Loucy (cell line): Measurements from ENCODE around the gene TAS2R40.

Source experiments
- H2AFZ ChIP-seq: fragments of 200-600 bp; sonication (generic); 2 replicates; pipeline ENCODE4 v1.6.0; 2016; ENCODE audit warnings: antibody characterized with exemption, mild to moderate bottlenecking, low read length, moderate library complexity
- H3F3A ChIP-seq: fragments of 200-600 bp; 2 replicates; pipeline ENCODE4 v1.6.0; 2016; ENCODE audit warnings: antibody characterized with exemption, low read depth, mild to moderate bottlenecking
- H3K27me3 ChIP-seq: fragments of 200-600 bp; sonication (generic); 2 replicates; pipeline ENCODE4 v1.6.1; 2014; ENCODE audit warnings: low read length, mild to moderate bottlenecking; ENCODE audit not compliant: insufficient read depth, poor library complexity, severe bottlenecking
- H3K36me3 ChIP-seq: fragments of 200-600 bp; sonication (generic); 2 replicates; pipeline ENCODE4 v1.6.1; 2016; ENCODE audit warnings: low read length; ENCODE audit not compliant: insufficient read depth
- H3K4me1 ChIP-seq: fragments of 200-600 bp; sonication (generic); 2 replicates; pipeline ENCODE4 v1.5.1; 2014; ENCODE audit warnings: low read length, mild to moderate bottlenecking; ENCODE audit not compliant: insufficient read depth, poor library complexity, severe bottlenecking
- H3K4me2 ChIP-seq: fragments of 200-600 bp; sonication (generic); 2 replicates; pipeline ENCODE4 v1.6.0; 2014; ENCODE audit warnings: antibody characterized with exemption, low read length, low read depth, mild to moderate bottlenecking; ENCODE audit not compliant: poor library complexity, severe bottlenecking
- H3K4me3 ChIP-seq: fragments of 200-600 bp; sonication (generic); 2 replicates; pipeline ENCODE4 v1.5.1; 2014; ENCODE audit warnings: low read length, mild to moderate bottlenecking, mixed read lengths; ENCODE audit not compliant: poor library complexity, severe bottlenecking
- H3K79me2 ChIP-seq: fragments of 200-600 bp; sonication (generic); 2 replicates; pipeline ENCODE4 v1.6.1; 2014; ENCODE audit warnings: low read length; ENCODE audit not compliant: insufficient read depth
- H3K9ac ChIP-seq: fragments of 200-600 bp; sonication (generic); 2 replicates; pipeline ENCODE4 v1.6.0; 2014; ENCODE audit warnings: mild to moderate bottlenecking, low read depth, low read length, moderate library complexity; ENCODE audit not compliant: poor library complexity, severe bottlenecking
- H3K9me2 ChIP-seq: fragments of 200-600 bp; sonication (generic); replicated peaks from 2 replicates; pipeline ENCODE4 v1.6.1; 2016; ENCODE audit warnings: low read depth, low read length, mixed read lengths
- H3K9me3 ChIP-seq: fragments of 200-600 bp; sonication (generic); 2 replicates; pipeline ENCODE4 v1.6.1; 2014; ENCODE audit warnings: mild to moderate bottlenecking, antibody characterized with exemption, low read length, low read depth; ENCODE audit not compliant: insufficient read depth
- H4K20me1 ChIP-seq: fragments of 200-600 bp; sonication (generic); 2 replicates; pipeline ENCODE4 v1.6.0; 2014; ENCODE audit warnings: antibody characterized with exemption, low read length, mild to moderate bottlenecking; ENCODE audit not compliant: insufficient read depth, poor library complexity, severe bottlenecking
- EZH2phosphoT487 ChIP-seq: fragments of 200-600 bp; IDR thresholded peaks from 2 replicates; pipeline ENCODE4 v1.6.1; 2018; ENCODE audit warnings: antibody characterized with exemption, mild to moderate bottlenecking, moderate library complexity, borderline replicate concordance
- TF ChIP-seq, protein P1 (sequence below): fragments of 200-600 bp; sonication (generic); conservative IDR thresholded peaks from 2 replicates; pipeline ENCODE4 v1.5.1; 2014; ENCODE audit warnings: mild to moderate bottlenecking, antibody characterized with exemption, low read length

Gene TAS2R40

DNA sequence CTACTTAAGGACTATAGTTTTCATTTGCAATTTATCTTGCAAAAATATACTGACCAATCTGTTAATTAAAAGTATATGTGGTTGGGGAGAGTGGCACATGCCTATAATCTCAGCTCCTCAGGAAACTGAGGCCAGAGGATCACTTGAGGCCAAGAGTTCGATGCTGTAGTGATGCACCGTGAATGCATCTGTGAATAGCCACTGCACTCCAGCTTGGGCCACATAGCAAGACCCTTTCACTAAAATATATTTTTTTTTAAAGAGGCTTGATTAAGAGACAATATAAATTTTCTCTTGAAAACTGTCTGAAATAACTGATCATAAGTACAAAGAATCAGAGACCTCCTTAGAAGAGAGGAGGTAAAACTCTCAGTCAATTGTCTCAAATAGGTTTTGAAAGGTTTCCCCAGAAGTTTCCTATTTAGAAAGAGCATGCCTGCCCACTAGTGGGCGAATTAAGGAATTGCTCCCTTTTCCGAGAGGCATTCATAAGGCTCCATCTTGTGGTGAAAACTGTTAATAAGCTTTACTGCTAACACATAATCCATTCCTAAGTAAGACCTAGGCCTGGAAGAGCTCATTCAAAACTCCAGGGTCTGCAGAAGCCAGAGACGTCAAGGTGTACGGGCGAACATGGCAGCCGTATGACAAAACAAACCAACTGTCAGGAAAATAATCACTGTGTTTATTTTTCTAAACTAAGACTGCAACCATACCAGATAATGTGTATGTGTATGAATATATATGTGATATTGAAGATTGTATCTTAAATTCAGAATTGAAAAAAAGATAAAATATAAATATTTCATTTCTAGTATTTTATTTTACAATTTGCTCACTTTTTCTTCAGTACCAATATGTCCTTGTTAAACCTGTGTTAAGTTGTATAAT is 6.8 kb upstream of the TAS2R40 start:
- Histone ChIP-seq H3K36me3 (no peaks in the 10 kb centered on the region), H2AFZ (no peak overlapping the region), H4K20me1 (no peaks in the 10 kb centered on the region), H3K9me3 (peaks cover 7% of the 10 kb centered on the region; the same call in 1 of the 2 replicates), H3K9me2 (no peaks in the 10 kb centered on the region), H3F3A (no peaks in the 10 kb centered on the region), H3K4me1 (peaks cover 5% of the 10 kb centered on the region), H3K27me3 (no peaks in the 10 kb centered on the region), H3K79me2 (no peaks in the 10 kb centered on the region), H3K4me3 (no peak overlapping the region), H3K9ac (no peak overlapping the region), H3K4me2 (no peak overlapping the region)
- TF ChIP-seq, protein P1, sequence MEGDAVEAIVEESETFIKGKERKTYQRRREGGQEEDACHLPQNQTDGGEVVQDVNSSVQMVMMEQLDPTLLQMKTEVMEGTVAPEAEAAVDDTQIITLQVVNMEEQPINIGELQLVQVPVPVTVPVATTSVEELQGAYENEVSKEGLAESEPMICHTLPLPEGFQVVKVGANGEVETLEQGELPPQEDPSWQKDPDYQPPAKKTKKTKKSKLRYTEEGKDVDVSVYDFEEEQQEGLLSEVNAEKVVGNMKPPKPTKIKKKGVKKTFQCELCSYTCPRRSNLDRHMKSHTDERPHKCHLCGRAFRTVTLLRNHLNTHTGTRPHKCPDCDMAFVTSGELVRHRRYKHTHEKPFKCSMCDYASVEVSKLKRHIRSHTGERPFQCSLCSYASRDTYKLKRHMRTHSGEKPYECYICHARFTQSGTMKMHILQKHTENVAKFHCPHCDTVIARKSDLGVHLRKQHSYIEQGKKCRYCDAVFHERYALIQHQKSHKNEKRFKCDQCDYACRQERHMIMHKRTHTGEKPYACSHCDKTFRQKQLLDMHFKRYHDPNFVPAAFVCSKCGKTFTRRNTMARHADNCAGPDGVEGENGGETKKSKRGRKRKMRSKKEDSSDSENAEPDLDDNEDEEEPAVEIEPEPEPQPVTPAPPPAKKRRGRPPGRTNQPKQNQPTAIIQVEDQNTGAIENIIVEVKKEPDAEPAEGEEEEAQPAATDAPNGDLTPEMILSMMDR, result peak; percentile 100
- no peak for TF ChIP-seq EZH2phosphoT487

DNA sequence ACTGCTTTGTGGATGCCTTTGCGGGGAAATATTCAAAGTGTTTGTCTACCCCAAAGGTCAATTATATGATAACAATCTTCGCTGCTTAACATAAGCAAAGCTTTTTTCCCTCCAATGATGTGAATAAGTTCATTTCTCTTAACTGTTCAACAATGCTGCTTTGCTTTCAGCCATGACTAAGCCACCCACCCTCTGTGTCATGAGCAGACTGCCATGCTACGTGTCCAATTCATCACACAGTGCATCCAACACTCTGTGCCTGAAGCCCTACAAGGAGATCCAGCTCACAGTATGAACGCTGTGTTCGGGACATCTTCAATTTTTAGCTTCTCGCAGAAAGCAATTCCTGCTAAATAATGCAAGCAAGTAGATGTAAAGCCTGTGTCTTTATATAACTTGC is 5.7 kb upstream of the TAS2R40 start:
- no peaks in the 10 kb centered on the region for H3K79me2 ChIP-seq
- no peaks in the 10 kb centered on the region for H3K36me3 ChIP-seq
- H4K20me1 ChIP-seq, result no peaks in the 10 kb centered on the region
- no peak overlapping the region for H3K9ac ChIP-seq
- H3K9me2 ChIP-seq, result no peaks in the 10 kb centered on the region
- H3F3A ChIP-seq, result no peaks in the 10 kb centered on the region
- H3K27me3 ChIP-seq, result no peaks in the 10 kb centered on the region
- TF ChIP-seq EZH2phosphoT487, result no peak
- TF ChIP-seq, protein P1, result no peak
- peaks cover 5% of the 10 kb centered on the region for H3K4me1 ChIP-seq
- H3K4me3 ChIP-seq, result no peak overlapping the region
- H3K4me2 ChIP-seq, result no peak overlapping the region
- H2AFZ ChIP-seq, result no peak overlapping the region
- peaks cover 7% of the 10 kb centered on the region; the same call in 1 of the 2 replicates for H3K9me3 ChIP-seq

DNA sequence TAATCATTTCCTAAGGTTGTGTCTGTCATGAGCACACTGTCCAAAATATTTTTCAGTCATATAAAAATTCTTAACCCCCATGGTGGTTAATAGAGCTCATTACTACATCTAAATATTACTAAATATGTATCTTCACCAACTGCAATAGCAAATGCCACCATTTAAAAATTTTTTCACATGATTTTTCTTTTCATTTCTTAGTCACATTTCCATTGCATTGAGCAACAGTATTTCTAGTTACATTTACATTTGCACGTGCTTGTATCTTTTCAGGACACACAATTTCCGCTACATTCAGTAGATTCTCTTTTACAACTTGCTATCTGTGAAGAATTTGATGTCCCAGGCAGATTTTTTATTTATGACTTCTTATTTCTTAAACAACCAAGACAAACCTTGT is 5.2 kb upstream of the TAS2R40 start:
- H3K4me3 ChIP-seq, result no peak overlapping the region
- no peak overlapping the region for H2AFZ ChIP-seq
- H3K4me2 ChIP-seq, result no peak overlapping the region
- peaks cover 4% of the 10 kb centered on the region; the same call in 1 of the 2 replicates for H3K9me3 ChIP-seq
- no peaks in the 10 kb centered on the region for H3K9me2 ChIP-seq
- H3K4me1 ChIP-seq, result peaks cover 5% of the 10 kb centered on the region
- TF ChIP-seq, protein P1, result no peak
- TF ChIP-seq EZH2phosphoT487, result no peak
- H3K36me3 ChIP-seq, result no peaks in the 10 kb centered on the region
- H3K27me3 ChIP-seq, result no peaks in the 10 kb centered on the region
- H3K9ac ChIP-seq, result no peak overlapping the region
- H3F3A ChIP-seq, result no peaks in the 10 kb centered on the region
- H4K20me1 ChIP-seq, result no peaks in the 10 kb centered on the region
- no peaks in the 10 kb centered on the region for H3K79me2 ChIP-seq
